Calu3 (cell line): Measurements from ENCODE around the gene HEXD. TPM values are rescaled to one million over a fixed set of nuclear protein-coding genes. Genes with fewer than 3 reads are reported as not detected.

Source experiments
- BruUV-seq: library from RNA; stranded (reverse); fragments of 400-500 nt; replicated peaks from 2 replicates; lab custom pipeline; 2021; lab: Mats Ljungman, UMichigan
- CTCF ChIA-PET: fragments of 300-600 bp; sonication (Branson Sonifier 250); formaldehyde crosslinking; loops from one replicate; lab custom pipeline; 2022; ENCODE audit warnings: antibody characterized with exemption; lab: Charles Lee
- DNase-seq: peaks from one replicate; pipeline ENCODE4 v3.0.0; 2022
- H3K27ac Mint-ChIP-seq: one replicate; pipeline ENCODE4 v1.8.0; 2022; ENCODE audit warnings: mixed read lengths; ENCODE audit not compliant: unreplicated experiment
- H3K27me3 Mint-ChIP-seq: one replicate; pipeline ENCODE4 v1.8.0; 2022; ENCODE audit warnings: mixed read lengths; ENCODE audit not compliant: unreplicated experiment
- H3K36me3 Mint-ChIP-seq: one replicate; pipeline ENCODE4 v1.8.0; 2022; ENCODE audit warnings: mild to moderate bottlenecking, moderate library complexity, mixed read lengths; ENCODE audit not compliant: insufficient read depth, unreplicated experiment
- H3K4me1 Mint-ChIP-seq: one replicate; pipeline ENCODE4 v1.8.0; 2022; ENCODE audit warnings: mild to moderate bottlenecking, low read depth, mixed read lengths; ENCODE audit not compliant: unreplicated experiment
- H3K4me3 Mint-ChIP-seq: one replicate; pipeline ENCODE4 v1.8.0; 2022; ENCODE audit warnings: mild to moderate bottlenecking, low read depth, moderate library complexity, mixed read lengths; ENCODE audit not compliant: unreplicated experiment
- H3K9me3 Mint-ChIP-seq: one replicate; pipeline ENCODE4 v1.8.0; 2022; ENCODE audit warnings: low read depth, mixed read lengths; ENCODE audit not compliant: unreplicated experiment
- intact Hi-C: fragments of 100-400 bp; cut with micrococcal nuclease; formaldehyde crosslinking; loops from one replicate; pipeline ENCODE4 v1.10.0; 2022; ENCODE audit not compliant: unreplicated experiment
- total RNA-seq: library from RNA; stranded (reverse); gene quantifications from 2 replicates; pipeline ENCODE4 v1.2.3, GENCODE V29; 2022
- TF ChIP-seq, protein P1 (sequence below): fragments of 200-600 bp; IDR thresholded peaks from one replicate; pipeline ENCODE4 v1.8.0; 2022; ENCODE audit warnings: antibody characterized with exemption; ENCODE audit not compliant: unreplicated experiment

Gene HEXD
- total RNA-seq, 1 experiment from 2014 or later: 30.7 TPM

DNA sequence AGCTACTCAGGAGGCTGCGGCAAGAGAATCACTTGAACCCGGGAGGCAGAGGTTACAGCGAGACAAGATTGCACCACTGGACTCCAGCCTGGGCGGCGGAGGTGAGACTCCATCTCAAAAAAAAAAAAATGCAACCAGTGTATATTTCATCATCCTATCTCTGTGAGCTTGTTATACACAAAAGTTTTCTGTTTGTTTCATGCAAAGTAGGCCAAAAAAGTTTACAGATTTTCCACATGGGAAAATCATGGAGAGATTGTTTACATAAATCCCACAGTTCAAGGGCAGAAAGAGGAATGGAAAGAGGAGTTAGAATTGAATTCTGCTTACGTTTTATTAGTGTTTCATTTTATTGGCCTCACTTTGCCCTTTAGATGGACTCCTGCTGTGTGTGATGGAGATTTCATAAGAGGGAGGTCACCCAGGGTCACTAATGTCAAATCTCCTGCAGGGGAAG, 65.1 kb downstream of the HEXD start:
- no peak for DNase-seq
- TF ChIP-seq, protein P1, sequence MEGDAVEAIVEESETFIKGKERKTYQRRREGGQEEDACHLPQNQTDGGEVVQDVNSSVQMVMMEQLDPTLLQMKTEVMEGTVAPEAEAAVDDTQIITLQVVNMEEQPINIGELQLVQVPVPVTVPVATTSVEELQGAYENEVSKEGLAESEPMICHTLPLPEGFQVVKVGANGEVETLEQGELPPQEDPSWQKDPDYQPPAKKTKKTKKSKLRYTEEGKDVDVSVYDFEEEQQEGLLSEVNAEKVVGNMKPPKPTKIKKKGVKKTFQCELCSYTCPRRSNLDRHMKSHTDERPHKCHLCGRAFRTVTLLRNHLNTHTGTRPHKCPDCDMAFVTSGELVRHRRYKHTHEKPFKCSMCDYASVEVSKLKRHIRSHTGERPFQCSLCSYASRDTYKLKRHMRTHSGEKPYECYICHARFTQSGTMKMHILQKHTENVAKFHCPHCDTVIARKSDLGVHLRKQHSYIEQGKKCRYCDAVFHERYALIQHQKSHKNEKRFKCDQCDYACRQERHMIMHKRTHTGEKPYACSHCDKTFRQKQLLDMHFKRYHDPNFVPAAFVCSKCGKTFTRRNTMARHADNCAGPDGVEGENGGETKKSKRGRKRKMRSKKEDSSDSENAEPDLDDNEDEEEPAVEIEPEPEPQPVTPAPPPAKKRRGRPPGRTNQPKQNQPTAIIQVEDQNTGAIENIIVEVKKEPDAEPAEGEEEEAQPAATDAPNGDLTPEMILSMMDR: no peak
- H3K36me3 Mint-ChIP-seq: peaks cover 31% of the 10 kb centered on the region
- intact Hi-C loops: no loop called here
- H3K4me1 Mint-ChIP-seq: no peaks in the 10 kb centered on the region
- no peak overlapping the region for H3K4me3 Mint-ChIP-seq
- CTCF ChIA-PET: no interaction called here
- no peaks in the 10 kb centered on the region for H3K27me3 Mint-ChIP-seq
- no peak overlapping the region for H3K27ac Mint-ChIP-seq
- H3K9me3 Mint-ChIP-seq: no peaks in the 10 kb centered on the region
- no TSS peak for BruUV-seq

DNA sequence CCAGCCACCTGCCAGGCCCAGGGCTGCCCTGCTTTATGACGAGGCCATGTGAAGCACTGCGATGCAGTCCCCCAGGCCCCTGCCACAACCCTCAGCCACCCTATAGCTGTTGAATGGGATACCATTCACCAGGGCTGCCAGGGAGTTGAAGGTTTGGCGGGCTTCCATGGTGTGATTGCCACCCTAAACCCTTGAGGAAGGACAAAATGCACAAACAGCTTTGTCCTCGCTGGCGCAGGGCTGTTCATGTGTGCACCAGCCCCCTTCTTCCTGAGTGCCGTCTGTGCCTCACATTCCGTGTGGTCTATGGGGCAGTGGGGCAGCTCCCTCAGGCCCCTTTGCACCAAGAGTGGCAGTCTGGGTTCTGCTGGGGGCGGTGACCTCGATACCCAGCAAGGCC, 65.7 kb downstream of the HEXD start:
- DNase-seq: no peak
- BruUV-seq: no TSS peak
- Mint-ChIP-seq H3K9me3 (no peaks in the 10 kb centered on the region), H3K36me3 (peaks cover 31% of the 10 kb centered on the region), H3K27ac (no peak overlapping the region), H3K4me1 (no peaks in the 10 kb centered on the region), H3K27me3 (no peaks in the 10 kb centered on the region), H3K4me3 (no peak overlapping the region)
- intact Hi-C loops: no loop called here
- TF ChIP-seq, protein P1: no peak
- CTCF ChIA-PET: no interaction called here

DNA sequence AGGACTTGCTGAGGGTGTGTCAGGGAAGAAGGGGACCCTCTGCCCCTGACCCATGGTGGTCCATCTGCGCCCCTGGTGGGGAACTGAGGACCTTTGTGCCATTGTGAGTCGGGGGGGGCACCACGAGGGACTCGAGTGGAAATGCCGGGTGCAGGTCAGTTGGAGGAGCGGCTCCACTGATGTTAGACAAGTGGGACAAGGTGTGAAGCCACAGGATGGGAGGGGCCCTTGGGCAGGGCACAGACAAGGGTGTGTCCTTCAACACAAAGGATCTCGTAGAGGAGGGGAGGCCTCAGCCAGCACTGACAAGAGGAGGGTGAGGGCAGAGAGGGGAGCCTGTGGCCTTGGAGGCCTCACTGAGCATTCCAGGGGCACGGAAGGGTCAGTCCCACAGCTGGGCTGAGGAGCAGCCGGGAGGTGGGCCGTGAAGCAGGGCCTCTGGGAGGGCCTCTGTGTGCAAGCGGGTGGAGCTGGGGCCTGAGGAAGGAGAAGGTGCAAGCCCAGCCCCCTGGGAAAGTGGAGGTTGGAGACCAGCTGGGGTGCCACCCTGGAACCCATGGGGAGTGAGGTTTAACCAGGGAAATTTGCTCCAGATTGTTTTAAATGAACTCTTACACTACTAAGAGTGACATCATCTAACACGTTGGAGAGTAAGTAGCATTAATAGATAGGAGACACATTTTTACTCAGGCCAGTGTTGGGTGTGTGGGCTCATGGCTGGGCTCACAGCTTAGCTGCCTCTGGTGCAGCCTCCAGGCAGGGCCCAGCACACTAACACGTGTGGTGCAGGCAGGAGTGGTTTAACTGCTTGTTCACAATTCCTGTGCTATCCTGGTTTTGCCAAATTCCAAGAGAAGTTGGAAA, 68.3 kb downstream of the HEXD start:
- Mint-ChIP-seq H3K36me3 (peaks cover 28% of the 10 kb centered on the region), H3K4me1 (no peaks in the 10 kb centered on the region), H3K4me3 (no peak overlapping the region), H3K9me3 (no peaks in the 10 kb centered on the region), H3K27ac (no peak overlapping the region), H3K27me3 (no peaks in the 10 kb centered on the region)
- CTCF ChIA-PET: interaction anchor here (0.5 kb wide), 1 partner anchor 15 kb away, joined by 3 read pairs; no protein-coding TSS in a partner anchor
- TF ChIP-seq, protein P1: no peak
- no peak for DNase-seq
- intact Hi-C loops: no loop called here
- BruUV-seq: no TSS peak

DNA sequence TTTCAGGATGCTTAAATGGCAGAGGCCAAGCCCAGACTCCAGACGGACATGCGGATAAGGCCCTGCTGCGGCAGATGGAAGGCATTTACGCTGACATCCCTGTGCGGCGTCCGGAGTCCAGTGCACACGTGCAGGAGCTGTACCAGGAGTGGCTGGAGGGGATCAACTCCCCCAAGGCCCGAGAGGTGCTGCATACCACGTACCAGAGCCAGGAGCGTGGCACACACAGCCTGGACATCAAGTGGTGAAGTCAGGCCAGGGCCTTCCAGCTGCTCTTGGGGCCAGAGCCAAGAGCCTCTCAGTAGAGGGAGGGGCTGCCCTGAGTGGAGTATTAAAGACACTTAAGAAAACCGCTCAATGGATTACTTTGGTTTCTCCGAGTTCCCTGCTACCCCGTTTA, 69.8 kb downstream of the HEXD start:
- Mint-ChIP-seq H3K36me3 (peaks cover 28% of the 10 kb centered on the region), H3K4me1 (peaks cover 2% of the 10 kb centered on the region), H3K9me3 (no peaks in the 10 kb centered on the region), H3K27ac (no peak overlapping the region), H3K27me3 (no peaks in the 10 kb centered on the region), H3K4me3 (no peak overlapping the region)
- intact Hi-C loops: no loop called here
- DNase-seq: no peak
- CTCF ChIA-PET: no interaction called here
- no TSS peak for BruUV-seq
- TF ChIP-seq, protein P1: no peak
